CD4-positive, CD25-positive, alpha-beta regulatory T cell (primary cell): Measurements from ENCODE around the gene MYLK3. TPM values are rescaled to one million over a fixed set of nuclear protein-coding genes. Genes with fewer than 3 reads are reported as not detected.

Experiments used
- ATAC-seq, 2 donors: fragments of 150-1000 bp; cut with Tn5 transposase; one replicate each; pipeline ENCODE4 v1.10.0; 2021; ENCODE audit warnings: low read depth in 2 of 2, moderate number of reproducible peaks in 2 of 2, moderate library complexity in 1 of 2
- DNase-seq, 3 donors: peaks; one replicate each; pipeline versions ENCODE4 v3.0.0 to v3.0.0-alpha.2; 2012 to 2022; ENCODE audit warnings: mixed read lengths in 1 of 3
- H3K27ac ChIP-seq: one replicate; pipeline ENCODE4 v1.7.0; 2013; ENCODE audit warnings: mild to moderate bottlenecking, low read length; ENCODE audit not compliant: insufficient read depth, poor library complexity, severe bottlenecking
- H3K27me3 ChIP-seq: one replicate; pipeline ENCODE4 v1.7.0; 2013; ENCODE audit warnings: low read length; ENCODE audit not compliant: control insufficient read depth, insufficient read depth
- H3K36me3 ChIP-seq: one replicate; pipeline ENCODE4 v1.7.0; 2013; ENCODE audit warnings: mild to moderate bottlenecking, low read length, moderate library complexity; ENCODE audit not compliant: control insufficient read depth, insufficient read depth
- H3K4me1 ChIP-seq: 2 replicates; pipeline ENCODE4 v1.7.0; 2013; ENCODE audit warnings: mild to moderate bottlenecking, low read length; ENCODE audit not compliant: insufficient read depth, control insufficient read depth, poor library complexity, severe bottlenecking
- H3K4me3 ChIP-seq: one replicate; pipeline ENCODE4 v1.7.0; 2013; ENCODE audit warnings: low read depth, mild to moderate bottlenecking, low read length, moderate library complexity
- H3K9me3 ChIP-seq, 2 experiments: 1 replicate in 1 of 2; 2 replicates in 1 of 2; pipeline ENCODE4 v1.7.0; 2013; ENCODE audit warnings: low read length in 2 of 2, mild to moderate bottlenecking in 1 of 2, moderate library complexity in 1 of 2; ENCODE audit not compliant: control insufficient read depth in 2 of 2
- H3K27ac Mint-ChIP-seq, 3 donors: one replicate each; pipeline ENCODE4 v1.8.0; 2020 to 2022; ENCODE audit warnings: mild to moderate bottlenecking in 3 of 3, mixed read lengths in 3 of 3, moderate library complexity in 2 of 3
- H3K27me3 Mint-ChIP-seq: one replicate; pipeline ENCODE4 v1.8.0; 2022; ENCODE audit warnings: mild to moderate bottlenecking, mixed read lengths
- H3K36me3 Mint-ChIP-seq: one replicate; pipeline ENCODE4 v1.8.0; 2020; ENCODE audit warnings: mixed read lengths
- H3K4me1 Mint-ChIP-seq, 4 donors: one replicate each; pipeline ENCODE4 v1.8.0; 2020 to 2022; ENCODE audit warnings: mixed read lengths in 4 of 4, mild to moderate bottlenecking in 1 of 4
- H3K4me3 Mint-ChIP-seq, 4 donors: one replicate each; pipeline ENCODE4 v1.8.0; 2020 to 2022; ENCODE audit warnings: mild to moderate bottlenecking in 4 of 4, mixed read lengths in 4 of 4, moderate library complexity in 3 of 4
- H3K9me3 Mint-ChIP-seq, 7 donors: one replicate each; pipeline ENCODE4 v1.8.0; 2020 to 2022; ENCODE audit warnings: mixed read lengths in 7 of 7, mild to moderate bottlenecking in 3 of 7, moderate library complexity in 2 of 7
- polyA plus RNA-seq, 4 donors: library from polyadenylated mRNA; unstranded; fragments of 300-500 nt; fragmentation: Illumina TruSeq; gene quantifications; one replicate each; pipeline ENCODE4 v1.2.3, GENCODE V29; 2021
- total RNA-seq: library from RNA; stranded (reverse); gene quantifications from one replicate; pipeline ENCODE4 v1.2.3, GENCODE V29; 2022

The MYLK3 gene
- total and polyA plus RNA-seq, 5 donors from 2014 or later: not detected

DNA sequence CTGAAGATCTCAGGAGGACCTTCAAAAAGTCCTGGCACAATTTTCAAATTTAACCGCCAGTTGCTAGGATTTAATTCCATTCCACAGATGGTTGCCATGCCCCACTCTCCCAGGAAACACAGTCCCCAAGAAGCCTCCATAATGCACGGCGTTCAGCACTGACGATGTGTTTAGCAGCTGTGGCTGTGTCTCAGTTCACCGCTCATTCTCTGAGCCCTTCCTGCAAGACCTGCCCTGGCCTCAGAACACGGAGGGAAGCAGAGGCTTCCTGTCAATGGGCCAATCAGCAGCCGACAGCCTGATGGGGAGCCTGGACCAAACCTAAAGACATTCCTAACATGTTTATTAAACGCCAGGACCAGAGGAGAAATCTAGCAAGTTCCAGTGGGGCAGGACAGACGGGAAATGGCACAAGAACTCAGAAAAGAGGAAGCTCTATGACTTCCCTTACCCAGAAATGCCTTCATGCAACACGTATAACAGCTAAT lies 4.9 kb downstream of the MYLK3 start:
- peaks cover 5% of the 10 kb centered on the region for H3K4me1 ChIP-seq
- no peaks in the 10 kb centered on the region for H3K27me3 ChIP-seq
- H3K9me3 ChIP-seq: no peaks in the 10 kb centered on the region
- Mint-ChIP-seq H3K4me1 (peaks cover 0 to 6% (median 4%) of the 10 kb centered on the region in 4 donors), H3K27me3 (no peaks in the 10 kb centered on the region), H3K4me3 (peak overlapping the region in 2 of 4 donors; percentile 5 to 68), H3K9me3 (no peaks in the 10 kb centered on the region), H3K27ac (peak overlapping the region in 1 of 3 donors; percentile 87), H3K36me3 (no peaks in the 10 kb centered on the region)
- H3K27ac ChIP-seq: no peak overlapping the region
- H3K4me3 ChIP-seq: peak overlapping the region; percentile 21
- H3K36me3 ChIP-seq: no peaks in the 10 kb centered on the region
- ATAC-seq (peak; percentile 18 to 37), DNase-seq (peak in 1 of 3 donors; percentile 32)

DNA sequence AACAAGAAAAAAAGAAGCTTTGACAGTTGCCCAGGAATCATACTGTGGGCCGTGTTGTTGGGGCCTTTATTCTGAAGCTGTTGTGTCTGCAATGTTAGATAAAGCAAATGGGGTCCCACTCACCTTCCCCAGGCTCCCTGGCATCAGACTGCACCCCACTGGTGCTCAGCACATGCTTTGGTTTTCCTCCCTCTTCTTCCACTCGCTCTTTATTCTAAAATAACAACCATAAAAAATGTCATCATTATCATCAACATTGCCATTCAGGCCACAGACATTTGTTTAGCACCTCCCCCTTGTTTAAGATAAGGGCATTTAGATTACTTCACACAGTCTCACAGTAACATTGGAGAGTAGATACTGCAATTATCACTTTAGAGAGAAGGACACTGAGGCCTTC lies 8.2 kb downstream of the MYLK3 start:
- Histone ChIP-seq H3K9me3 (no peaks in the 10 kb centered on the region), H3K36me3 (no peaks in the 10 kb centered on the region), H3K4me3 (no peak overlapping the region), H3K27me3 (no peaks in the 10 kb centered on the region), H3K27ac (no peak overlapping the region), H3K4me1 (peaks cover 5% of the 10 kb centered on the region)
- H3K4me1 Mint-ChIP-seq: peaks cover 0 to 6% (median 4%) of the 10 kb centered on the region in 4 donors
- no peak overlapping the region for H3K27ac Mint-ChIP-seq
- H3K4me3 Mint-ChIP-seq: no peak overlapping the region
- H3K9me3 Mint-ChIP-seq: no peaks in the 10 kb centered on the region
- H3K27me3 Mint-ChIP-seq: no peaks in the 10 kb centered on the region
- ATAC-seq (no peak), DNase-seq (no peak)
- no peaks in the 10 kb centered on the region for H3K36me3 Mint-ChIP-seq

DNA sequence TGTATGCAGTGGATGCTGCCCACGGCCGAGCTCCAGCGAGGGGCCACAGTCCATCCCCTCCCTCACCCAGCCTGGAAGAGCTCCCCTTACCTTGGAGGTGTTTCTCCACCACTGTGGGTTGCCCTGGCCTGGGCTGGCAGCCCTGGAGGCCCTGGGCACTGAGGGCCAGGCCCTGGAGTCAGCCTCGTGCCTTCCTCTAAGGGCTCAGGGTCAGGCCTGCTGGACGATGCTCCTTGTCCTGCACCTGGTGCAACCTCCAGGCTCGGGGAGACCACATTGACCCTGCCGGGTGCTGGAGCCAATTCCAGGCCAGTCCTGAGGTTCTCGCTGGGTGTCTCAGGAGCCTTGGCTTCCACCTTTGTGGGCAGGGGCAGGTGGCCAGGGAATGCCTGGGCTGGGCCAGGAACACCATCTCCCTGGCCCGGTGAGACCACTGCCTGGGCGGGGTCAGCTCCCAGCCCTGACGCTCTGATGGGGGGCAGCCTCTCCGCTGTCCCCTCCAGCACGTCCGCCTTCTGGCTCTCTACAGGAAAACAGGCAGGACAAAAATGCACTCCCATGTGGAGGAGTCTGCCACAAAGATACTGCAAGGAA lies 10.4 kb downstream of the MYLK3 start:
- no peaks in the 10 kb centered on the region for H3K4me1 Mint-ChIP-seq
- Histone ChIP-seq H3K27ac (no peak overlapping the region), H3K9me3 (no peaks in the 10 kb centered on the region), H3K36me3 (no peaks in the 10 kb centered on the region), H3K4me1 (no peaks in the 10 kb centered on the region), H3K4me3 (no peak overlapping the region), H3K27me3 (no peaks in the 10 kb centered on the region)
- no peak for DNase-seq
- no peak for ATAC-seq
- no peak overlapping the region for H3K27ac Mint-ChIP-seq
- no peaks in the 10 kb centered on the region for H3K36me3 Mint-ChIP-seq
- no peaks in the 10 kb centered on the region for H3K9me3 Mint-ChIP-seq
- H3K4me3 Mint-ChIP-seq: no peak overlapping the region
- no peaks in the 10 kb centered on the region for H3K27me3 Mint-ChIP-seq

DNA sequence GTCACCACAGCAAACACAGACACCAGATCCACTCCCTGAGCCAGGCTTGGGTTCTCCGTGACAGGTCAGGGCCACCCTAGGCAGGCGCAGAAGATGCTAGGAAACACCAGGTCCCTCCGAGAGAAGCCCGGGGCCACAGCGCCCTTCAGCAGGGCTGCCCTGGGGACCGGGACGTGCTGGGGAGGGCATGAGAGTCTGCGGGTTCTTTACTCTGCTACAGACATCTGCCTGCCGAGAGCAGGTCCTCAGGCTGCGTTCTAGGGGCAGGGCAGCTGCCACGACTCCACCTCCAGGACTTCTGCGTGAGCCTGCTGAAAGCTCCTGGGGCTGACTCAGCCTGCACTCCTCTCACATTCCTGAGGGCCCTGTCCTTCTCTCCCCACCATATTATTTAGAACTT lies 11.4 kb downstream of the MYLK3 start:
- H3K4me3 Mint-ChIP-seq: no peak overlapping the region
- H3K9me3 Mint-ChIP-seq: no peaks in the 10 kb centered on the region

DNA sequence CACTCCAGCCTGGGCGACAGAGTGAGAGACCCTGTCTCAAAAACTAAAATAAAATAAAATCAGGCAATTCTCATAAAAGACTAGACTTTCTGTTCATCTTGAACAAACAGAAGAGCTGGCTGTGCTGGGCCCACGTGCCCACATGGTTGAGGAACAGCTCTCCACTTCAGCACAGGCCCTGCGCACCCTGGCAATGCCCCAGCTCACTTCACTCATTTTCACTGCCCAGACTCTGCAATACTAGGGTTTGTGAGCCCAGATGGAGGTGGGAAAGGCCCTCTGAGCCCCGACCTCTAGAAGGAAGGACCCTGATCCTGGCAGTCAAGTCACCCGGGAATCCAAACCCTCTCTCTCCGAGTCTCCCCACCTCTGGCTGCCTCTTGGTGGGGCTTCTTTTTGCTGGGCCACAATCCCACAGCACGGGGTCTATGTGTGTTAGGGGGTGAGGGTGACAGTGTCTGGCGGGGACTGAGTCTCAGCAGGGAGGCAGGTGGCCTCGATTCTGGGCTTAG lies 14.8 kb downstream of the MYLK3 start:
- no peaks in the 10 kb centered on the region for H3K4me1 ChIP-seq
- ATAC-seq (no peak), DNase-seq (no peak)
- H3K36me3 ChIP-seq: no peaks in the 10 kb centered on the region
- no peaks in the 10 kb centered on the region for H3K27me3 Mint-ChIP-seq
- no peak overlapping the region for H3K4me3 Mint-ChIP-seq
- H3K9me3 Mint-ChIP-seq: peaks cover 0 to 2% (median 0%) of the 10 kb centered on the region in 7 donors
- no peak overlapping the region for H3K27ac ChIP-seq
- no peak overlapping the region for H3K27ac Mint-ChIP-seq
- no peaks in the 10 kb centered on the region for H3K27me3 ChIP-seq
- no peaks in the 10 kb centered on the region for H3K9me3 ChIP-seq
- no peak overlapping the region for H3K4me3 ChIP-seq
- no peaks in the 10 kb centered on the region for H3K4me1 Mint-ChIP-seq
- no peaks in the 10 kb centered on the region for H3K36me3 Mint-ChIP-seq

More for the DNA sequence above, 11.4 kb downstream of the MYLK3 start:
- no peaks in the 10 kb centered on the region for H3K9me3 ChIP-seq
- no peaks in the 10 kb centered on the region for H3K27me3 ChIP-seq
- no peak for ATAC-seq
- no peak for DNase-seq
- no peak overlapping the region for H3K4me3 ChIP-seq
- no peak overlapping the region for H3K27ac Mint-ChIP-seq
- no peak overlapping the region for H3K27ac ChIP-seq
- H3K27me3 Mint-ChIP-seq: no peaks in the 10 kb centered on the region
- no peaks in the 10 kb centered on the region for H3K4me1 ChIP-seq
- H3K4me1 Mint-ChIP-seq: no peaks in the 10 kb centered on the region
- no peaks in the 10 kb centered on the region for H3K36me3 ChIP-seq
- no peaks in the 10 kb centered on the region for H3K36me3 Mint-ChIP-seq

DNA sequence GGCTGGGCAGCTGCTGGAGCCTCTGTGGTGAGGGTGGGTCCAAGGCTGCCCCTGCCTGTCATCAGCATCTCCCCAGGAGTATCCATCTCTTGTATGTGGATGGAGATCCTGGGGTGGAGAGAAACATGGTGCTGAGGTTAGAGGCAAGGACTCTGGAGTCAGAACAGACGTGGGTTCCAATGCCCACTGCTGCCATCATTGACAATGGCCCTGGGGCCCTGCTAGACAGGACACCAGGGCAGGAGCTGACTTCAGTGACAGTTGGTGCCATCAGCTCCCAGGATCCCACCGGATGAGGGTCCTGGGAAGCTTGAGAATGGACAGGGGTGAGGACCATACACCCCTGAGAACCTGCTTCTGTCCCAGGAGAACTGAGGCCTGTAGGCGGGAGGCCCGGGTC lies 15.6 kb downstream of the MYLK3 start:
- Histone ChIP-seq H3K4me3 (no peak overlapping the region), H3K4me1 (no peaks in the 10 kb centered on the region), H3K27ac (no peak overlapping the region), H3K27me3 (no peaks in the 10 kb centered on the region), H3K36me3 (no peaks in the 10 kb centered on the region), H3K9me3 (no peaks in the 10 kb centered on the region)
- no peak for DNase-seq
- Mint-ChIP-seq H3K9me3 (peaks cover 0 to 2% (median 0%) of the 10 kb centered on the region in 7 donors), H3K4me1 (no peaks in the 10 kb centered on the region), H3K4me3 (no peak overlapping the region), H3K27ac (no peak overlapping the region), H3K27me3 (no peaks in the 10 kb centered on the region), H3K36me3 (no peaks in the 10 kb centered on the region)
- no peak for ATAC-seq

DNA sequence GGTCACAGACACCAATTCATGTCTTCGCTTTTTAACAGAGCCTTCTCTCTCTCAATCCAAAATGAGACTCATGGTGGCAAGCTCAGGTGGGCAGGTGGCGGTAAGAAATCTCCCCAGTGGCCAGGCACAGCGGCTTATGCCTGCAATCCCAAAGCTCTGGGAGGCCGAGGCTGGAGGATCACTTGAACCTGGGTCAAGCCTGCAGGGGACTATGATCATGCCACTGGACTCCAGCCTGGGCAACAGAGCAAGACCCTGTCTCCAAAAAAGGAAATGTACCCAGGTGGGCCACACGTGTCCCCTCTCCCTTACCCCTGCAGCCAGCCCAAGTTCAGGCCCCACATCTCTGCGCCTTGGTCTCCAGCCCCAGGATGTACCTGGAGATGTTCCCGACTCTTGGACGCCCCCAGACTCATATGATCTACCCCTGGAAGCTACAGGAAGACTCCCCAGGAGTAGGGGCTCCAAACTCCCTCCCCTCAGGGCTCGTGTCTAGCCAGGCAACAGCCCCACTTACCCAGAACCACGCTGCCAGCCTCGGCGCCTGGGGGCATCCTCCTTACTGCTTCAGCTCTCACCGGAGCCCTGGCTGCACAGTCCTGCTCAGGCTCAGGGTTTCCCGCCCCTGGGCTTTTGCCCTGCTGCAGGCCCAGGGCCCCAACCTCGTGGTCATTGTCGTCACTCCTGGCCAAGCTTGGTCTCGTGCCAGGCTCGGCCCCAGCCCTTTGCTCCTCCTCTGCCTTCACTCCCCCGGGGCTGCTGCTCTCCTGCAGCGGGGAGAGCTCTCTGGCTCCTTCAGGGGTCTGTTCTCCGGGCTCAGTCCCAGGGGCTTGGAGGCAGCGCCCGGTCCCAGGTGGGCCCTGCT lies 16.2 kb downstream of the MYLK3 start:
- H3K27ac Mint-ChIP-seq: no peak overlapping the region
- Histone ChIP-seq H3K27ac (no peak overlapping the region), H3K4me1 (no peaks in the 10 kb centered on the region), H3K27me3 (no peaks in the 10 kb centered on the region), H3K36me3 (no peaks in the 10 kb centered on the region), H3K4me3 (no peak overlapping the region), H3K9me3 (no peaks in the 10 kb centered on the region)
- peaks cover 0 to 2% (median 0%) of the 10 kb centered on the region in 7 donors for H3K9me3 Mint-ChIP-seq
- no peak overlapping the region for H3K4me3 Mint-ChIP-seq
- no peak for ATAC-seq
- H3K27me3 Mint-ChIP-seq: no peaks in the 10 kb centered on the region
- H3K4me1 Mint-ChIP-seq: no peaks in the 10 kb centered on the region
- no peaks in the 10 kb centered on the region for H3K36me3 Mint-ChIP-seq
- no peak for DNase-seq
